Immature natural killer cell (primary cell): ENCODE results near the gene CYP27B1. TPM values are rescaled to one million over a fixed set of nuclear protein-coding genes. Genes with fewer than 3 reads are reported as not detected.
"Not testable (repeated sequence)": the region's sequence is repeated elsewhere in the genome, so short reads cannot be mapped to it uniquely, and the experiment has no call there.

Experiments used
- DNase-seq, 3 donors: peaks; one replicate each; pipeline ENCODE4 v3.0.0; 2022; ENCODE audit warnings: mixed read lengths in 1 of 3
- H3K27ac Mint-ChIP-seq, 6 donors: one replicate each; pipeline ENCODE4 v1.8.0; 2020; ENCODE audit warnings: mixed read lengths in 6 of 6, mild to moderate bottlenecking in 5 of 6, inconsistent platforms in 4 of 6, moderate library complexity in 3 of 6
- H3K27me3 Mint-ChIP-seq, 3 donors: one replicate each; pipeline ENCODE4 v1.8.0; 2020 to 2021; ENCODE audit warnings: low read depth in 3 of 3, mild to moderate bottlenecking in 3 of 3, mixed read lengths in 3 of 3, moderate library complexity in 3 of 3, inconsistent platforms in 1 of 3
- H3K36me3 Mint-ChIP-seq, 3 donors: one replicate each; pipeline ENCODE4 v1.8.0; 2020; ENCODE audit warnings: mixed read lengths in 3 of 3, inconsistent platforms in 2 of 3, mild to moderate bottlenecking in 2 of 3
- H3K4me1 Mint-ChIP-seq, 2 donors: one replicate each; pipeline ENCODE4 v1.8.0; 2020; ENCODE audit warnings: inconsistent platforms in 2 of 2, mild to moderate bottlenecking in 2 of 2, mixed read lengths in 2 of 2, moderate library complexity in 1 of 2
- H3K4me3 Mint-ChIP-seq, 5 donors: one replicate each; pipeline ENCODE4 v1.8.0; 2020; ENCODE audit warnings: mild to moderate bottlenecking in 5 of 5, mixed read lengths in 5 of 5, inconsistent platforms in 3 of 5, moderate library complexity in 3 of 5
- H3K9me3 Mint-ChIP-seq, 6 donors: one replicate each; pipeline ENCODE4 v1.8.0; 2020; ENCODE audit warnings: mild to moderate bottlenecking in 6 of 6, mixed read lengths in 6 of 6, inconsistent platforms in 4 of 6, moderate library complexity in 3 of 6
- polyA plus RNA-seq, 3 donors: library from polyadenylated mRNA; unstranded; fragments of 300-500 nt; fragmentation: Illumina TruSeq; gene quantifications; one replicate each; pipeline ENCODE4 v1.2.3, GENCODE V29; 2021

The CYP27B1 gene
- polyA plus RNA-seq, 3 donors from 2014 or later = not detected

DNA sequence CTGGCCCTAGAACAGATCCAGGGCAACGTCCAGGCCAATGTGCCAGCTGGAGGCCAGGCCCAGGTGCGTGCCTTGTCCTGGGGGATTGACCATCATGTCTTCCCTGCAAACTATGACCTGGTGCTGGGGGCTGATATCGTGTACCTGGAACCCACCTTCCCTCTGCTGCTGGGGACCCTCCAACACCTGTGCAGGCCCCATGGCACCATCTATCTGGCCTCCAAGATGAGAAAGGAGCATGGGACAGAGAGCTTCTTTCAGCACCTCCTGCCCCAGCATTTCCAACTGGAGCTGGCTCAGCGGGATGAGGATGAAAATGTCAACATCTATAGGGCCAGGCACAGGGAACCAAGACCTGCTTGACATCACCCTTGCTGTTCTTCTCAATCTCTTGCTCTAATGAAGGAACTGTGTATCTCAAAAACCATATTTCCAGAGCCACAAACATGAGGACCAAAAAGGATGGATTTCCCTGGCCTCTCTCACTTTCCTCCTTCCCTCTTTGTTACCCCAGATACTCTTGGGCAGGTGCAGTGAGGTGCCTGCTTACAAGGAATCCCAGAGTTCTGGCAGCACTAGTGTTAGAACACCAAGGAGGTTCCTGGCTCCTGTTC is 13.5 kb upstream of the CYP27B1 start:
- peaks cover 9 to 21% (median 12%) of the 10 kb centered on the region in 3 donors for H3K27me3 Mint-ChIP-seq

DNA sequence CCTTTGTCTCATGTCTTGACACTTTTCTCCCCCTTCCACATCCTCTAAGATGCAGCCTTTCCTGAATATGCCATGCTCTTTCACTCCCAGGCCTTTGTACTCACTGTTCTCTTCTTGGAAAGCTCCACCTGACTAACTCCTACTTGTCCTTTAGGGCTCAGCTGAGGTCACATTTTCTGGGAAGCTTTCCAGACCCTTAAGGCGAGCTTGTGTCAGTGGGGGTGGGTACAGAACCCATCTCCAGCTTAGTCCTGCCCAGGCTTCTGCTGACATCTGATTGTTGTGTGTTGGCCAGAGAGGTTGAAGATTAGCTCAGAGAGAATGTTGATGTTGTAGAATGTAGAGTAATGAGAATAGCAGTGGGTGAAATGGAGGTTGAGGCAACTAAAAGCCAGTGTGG is 12.9 kb upstream of the CYP27B1 start:
- H3K4me1 Mint-ChIP-seq = peaks cover 27 to 33% of the 10 kb centered on the region in 2 donors
- peaks cover 9 to 21% (median 12%) of the 10 kb centered on the region in 3 donors for H3K27me3 Mint-ChIP-seq
- H3K36me3 Mint-ChIP-seq = peaks cover 0 to 16% (median 2%) of the 10 kb centered on the region in 3 donors

More for the DNA sequence above, 13.5 kb upstream of the CYP27B1 start:
- DNase-seq = no peak
- Mint-ChIP-seq H3K27ac (peak overlapping the region in 3 of 6 donors; percentile 22 to 99 (median 67)), H3K4me1 (peaks cover 27 to 33% of the 10 kb centered on the region in 2 donors), H3K9me3 (no peaks in the 10 kb centered on the region), H3K4me3 (no peak overlapping the region), H3K36me3 (peaks cover 0 to 16% (median 2%) of the 10 kb centered on the region in 3 donors)

DNA sequence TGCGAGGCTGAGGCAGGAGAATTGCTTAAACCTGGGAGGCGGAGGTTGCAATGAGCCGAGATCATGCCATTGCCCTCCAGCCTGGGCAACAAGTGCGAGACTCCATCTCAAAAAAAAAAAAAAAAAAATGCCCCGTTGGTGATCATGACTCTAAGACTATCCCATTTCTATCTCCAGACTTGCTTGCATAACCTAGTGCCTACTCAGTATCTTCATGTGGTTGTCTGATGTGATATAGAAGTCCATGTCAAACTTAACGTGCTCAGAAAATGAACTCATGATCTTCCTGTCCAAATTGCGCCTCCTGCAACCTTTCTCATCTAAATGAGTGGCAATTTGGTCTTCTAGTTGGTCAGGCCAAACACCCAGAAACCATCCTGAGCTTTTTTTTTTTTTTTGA is 11.0 kb upstream of the CYP27B1 start:
- H3K27me3 Mint-ChIP-seq = peaks cover 5 to 14% (median 9%) of the 10 kb centered on the region in 3 donors
- H3K4me3 Mint-ChIP-seq = no peak overlapping the region
- H3K9me3 Mint-ChIP-seq = no peaks in the 10 kb centered on the region
- no peak overlapping the region for H3K27ac Mint-ChIP-seq
- no peak for DNase-seq
- peaks cover 0 to 16% (median 2%) of the 10 kb centered on the region in 3 donors for H3K36me3 Mint-ChIP-seq
- H3K4me1 Mint-ChIP-seq = peaks cover 18 to 22% of the 10 kb centered on the region in 2 donors

More for the DNA sequence above, 12.9 kb upstream of the CYP27B1 start:
- no peak overlapping the region for H3K27ac Mint-ChIP-seq
- no peak for DNase-seq
- no peak overlapping the region for H3K4me3 Mint-ChIP-seq
- H3K9me3 Mint-ChIP-seq = no peaks in the 10 kb centered on the region

DNA sequence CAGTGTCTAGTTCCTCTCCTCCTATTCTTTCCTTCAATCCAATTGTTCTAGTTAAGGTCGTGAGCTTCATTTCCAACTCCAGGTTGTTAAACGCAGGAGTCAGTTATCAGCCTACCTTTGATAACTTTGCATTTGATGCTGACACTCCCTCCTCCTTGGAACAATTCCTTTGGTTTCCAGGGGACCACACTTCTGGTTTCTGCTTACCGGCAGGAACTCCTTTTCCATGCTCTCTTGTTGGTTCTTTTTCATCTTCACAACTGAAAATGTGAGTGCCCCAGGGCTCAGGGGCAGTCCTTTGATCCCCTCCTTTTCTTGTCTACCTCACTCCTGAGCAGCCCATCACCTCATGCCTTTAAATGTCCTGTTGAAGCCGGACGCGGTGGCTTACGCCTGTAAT is 10.5 kb upstream of the CYP27B1 start:
- Mint-ChIP-seq H3K4me3 (no peak overlapping the region), H3K27me3 (peaks cover 0 to 8% (median 4%) of the 10 kb centered on the region in 3 donors), H3K9me3 (no peaks in the 10 kb centered on the region), H3K36me3 (peaks cover 0 to 16% (median 2%) of the 10 kb centered on the region in 3 donors), H3K4me1 (peaks cover 15 to 19% of the 10 kb centered on the region in 2 donors), H3K27ac (peak overlapping the region in 1 of 6 donors; percentile 54)
- DNase-seq = no peak

DNA sequence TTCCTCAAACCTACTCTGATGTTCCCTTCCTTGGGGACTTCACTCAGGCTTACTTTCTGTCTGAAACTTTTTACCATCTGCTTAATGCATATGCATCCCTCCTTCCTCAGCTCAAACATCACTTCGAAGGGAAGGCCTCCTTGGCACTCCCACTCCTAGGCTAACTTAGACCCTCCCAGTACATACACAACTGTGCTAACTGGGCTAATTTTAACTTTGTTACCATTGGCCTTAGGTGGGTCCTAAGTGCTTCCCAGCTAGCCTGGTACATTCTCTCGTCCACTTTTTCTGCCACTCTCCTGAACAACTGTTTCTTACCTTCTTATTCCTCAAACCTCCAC is 9.3 kb upstream of the CYP27B1 start:
- Mint-ChIP-seq H3K36me3 (peaks cover 0 to 16% (median 2%) of the 10 kb centered on the region in 3 donors), H3K9me3 (no peaks in the 10 kb centered on the region), H3K4me1 (peaks cover 11 to 17% of the 10 kb centered on the region in 2 donors), H3K27ac (peak overlapping the region in 1 of 6 donors; percentile 56), H3K4me3 (peak overlapping the region in 1 of 5 donors; percentile 16), H3K27me3 (peaks cover 5 to 8% (median 6%) of the 10 kb centered on the region in 3 donors)
- no peak for DNase-seq

DNA sequence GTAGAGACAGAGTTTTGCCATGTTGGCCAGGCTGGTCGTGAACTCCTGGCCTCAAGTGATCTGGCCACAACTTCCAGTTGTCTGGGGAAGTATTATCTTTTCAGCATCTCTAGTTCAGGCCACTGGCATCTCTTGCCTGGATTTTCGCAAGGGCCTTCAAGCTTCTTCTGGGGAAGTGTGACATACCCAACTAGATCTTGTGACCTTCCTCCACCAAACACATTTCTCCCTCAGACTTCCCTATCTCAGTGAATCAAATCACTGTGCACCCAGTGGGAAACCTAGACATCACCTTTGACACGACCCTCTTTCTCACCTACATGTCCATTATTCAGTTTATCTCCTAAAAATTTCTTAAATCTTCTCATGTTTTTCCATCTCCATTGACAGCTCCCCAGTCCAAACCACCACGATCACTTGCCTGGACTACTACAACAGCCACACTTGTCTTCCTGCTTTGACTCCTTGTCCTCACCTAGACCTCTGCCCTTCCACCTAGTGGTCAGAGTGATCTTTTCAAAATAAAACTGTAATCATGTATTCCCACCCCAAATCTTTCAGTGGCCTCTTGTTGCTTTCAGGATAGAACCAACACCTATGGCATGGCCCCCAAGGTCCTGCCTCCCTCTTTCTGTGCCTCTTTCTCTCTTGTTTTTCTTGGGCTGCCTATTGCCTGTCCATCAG is 8.8 kb upstream of the CYP27B1 start:
- Mint-ChIP-seq H3K4me3 (peak overlapping the region in 1 of 5 donors; percentile 7), H3K27me3 (peaks cover 5 to 8% (median 6%) of the 10 kb centered on the region in 3 donors), H3K36me3 (peaks cover 0 to 16% (median 2%) of the 10 kb centered on the region in 3 donors), H3K9me3 (no peaks in the 10 kb centered on the region), H3K4me1 (peaks cover 11 to 17% of the 10 kb centered on the region in 2 donors), H3K27ac (peak overlapping the region in 2 of 6 donors; percentile 13 to 14)
- no peak for DNase-seq

DNA sequence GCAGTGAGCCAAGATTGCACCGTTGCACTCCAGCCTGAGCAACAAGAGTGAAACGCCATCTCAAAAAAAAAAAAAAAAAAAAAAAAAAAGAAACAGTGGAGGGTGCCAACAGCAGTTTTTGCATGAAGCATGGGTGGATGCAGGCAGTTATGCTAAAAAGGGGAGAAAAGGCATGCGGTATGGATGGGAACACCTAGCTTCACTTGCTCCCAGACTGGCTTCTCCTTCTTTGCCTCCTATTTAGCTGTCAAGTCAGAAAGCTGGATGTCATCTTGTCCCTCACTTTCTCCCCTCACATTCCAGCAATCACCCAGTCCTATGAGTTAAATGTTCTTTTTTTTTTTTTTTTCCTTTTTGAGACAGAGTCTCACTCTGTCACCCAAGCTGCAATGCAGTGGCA is 8.2 kb upstream of the CYP27B1 start:
- H3K4me1 Mint-ChIP-seq = peaks cover 11 to 19% of the 10 kb centered on the region in 2 donors
- no peaks in the 10 kb centered on the region for H3K9me3 Mint-ChIP-seq
- no peak overlapping the region for H3K27ac Mint-ChIP-seq
- peaks cover 0 to 18% (median 2%) of the 10 kb centered on the region in 3 donors for H3K36me3 Mint-ChIP-seq
- peak overlapping the region in 1 of 5 donors; percentile 18 for H3K4me3 Mint-ChIP-seq
- peaks cover 5 to 8% (median 6%) of the 10 kb centered on the region in 3 donors for H3K27me3 Mint-ChIP-seq
- no peak for DNase-seq

DNA sequence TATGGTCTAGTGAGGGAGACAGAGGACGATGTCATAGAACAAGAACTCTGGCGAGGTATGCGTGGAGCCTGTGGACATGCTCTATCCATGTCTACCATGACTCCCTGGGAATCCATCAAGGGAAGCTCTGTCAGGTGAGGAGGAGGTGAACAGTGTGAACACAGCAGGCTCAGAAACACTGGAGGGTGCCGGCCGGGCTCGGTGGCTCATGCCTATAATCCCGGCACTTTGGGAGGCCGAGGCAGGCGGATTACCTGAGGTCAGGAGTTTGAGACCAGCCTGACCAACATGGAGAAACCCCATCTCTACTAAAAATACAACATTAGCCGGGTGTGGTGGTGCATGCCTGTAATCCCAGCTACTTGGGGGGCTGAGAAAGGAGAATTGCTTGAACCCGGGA is 7.8 kb upstream of the CYP27B1 start:
- H3K4me3 Mint-ChIP-seq = peak overlapping the region in 1 of 5 donors; percentile 3
- not testable (repeated sequence) for H3K9me3 Mint-ChIP-seq, DNase-seq, H3K27ac Mint-ChIP-seq, H3K27me3 Mint-ChIP-seq
- H3K4me1 Mint-ChIP-seq = peaks cover 11 to 23% of the 10 kb centered on the region in 2 donors
- peaks cover 0 to 22% (median 2%) of the 10 kb centered on the region in 3 donors for H3K36me3 Mint-ChIP-seq

DNA sequence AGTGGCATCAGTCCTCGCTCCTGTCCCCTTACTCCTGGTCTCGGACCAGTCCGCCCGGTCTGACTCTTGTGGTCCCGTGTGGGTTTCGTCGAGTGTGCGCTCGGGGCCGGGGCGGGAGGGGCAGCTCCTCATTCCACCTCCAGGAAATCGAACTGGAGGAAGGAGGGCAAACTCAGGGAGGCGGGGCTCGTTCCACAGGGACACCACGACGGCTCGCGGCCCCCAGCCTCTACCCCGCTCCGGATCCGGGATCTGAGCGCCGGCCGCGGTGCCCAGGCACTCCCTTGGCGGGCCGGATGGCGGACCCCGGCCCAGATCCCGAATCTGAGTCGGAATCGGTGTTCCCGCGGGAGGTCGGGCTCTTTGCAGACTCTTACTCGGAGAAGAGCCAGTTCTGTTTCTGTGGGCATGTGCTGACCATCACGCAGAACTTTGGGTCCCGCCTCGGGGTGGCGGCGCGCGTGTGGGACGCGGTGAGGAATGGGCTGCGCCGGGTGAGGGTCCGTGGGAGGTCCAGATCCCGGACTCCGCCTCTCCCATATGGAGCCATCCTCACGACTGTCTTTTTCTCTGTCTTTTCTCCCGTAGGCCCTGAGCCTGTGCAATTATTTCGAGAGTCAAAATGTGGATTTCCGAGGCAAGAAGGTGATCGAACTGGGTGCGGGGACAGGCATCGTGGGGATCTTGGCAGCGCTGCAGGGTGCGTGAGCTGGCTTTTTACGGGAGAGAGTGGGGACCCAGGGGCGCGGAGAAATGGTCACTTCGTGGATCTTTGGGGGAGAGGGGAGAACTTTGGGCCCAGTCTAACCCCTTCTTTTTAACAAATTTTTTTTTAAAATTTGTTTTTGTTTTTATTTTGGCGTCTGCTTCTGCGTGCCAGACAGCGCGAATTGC is 5.8 kb upstream of the CYP27B1 start, which contains the start of gene EEF1AKMT3:
Gene EEF1AKMT3, plus strand, starts transcription at position 186 of the 894 bp plus-strand sequence. Its CDS starts 111 bp downstream, at position 297.
- peaks cover 6 to 16% (median 9%) of the 10 kb centered on the region in 3 donors for H3K36me3 Mint-ChIP-seq
- no peaks in the 10 kb centered on the region for H3K9me3 Mint-ChIP-seq
- peaks cover 11 to 23% of the 10 kb centered on the region in 2 donors for H3K4me1 Mint-ChIP-seq
- peak within 1 kb of the TSS; percentile 92 to 96 (median 92) for H3K27ac Mint-ChIP-seq
- H3K27me3 Mint-ChIP-seq = peaks cover 2 to 11% (median 5%) of the 10 kb centered on the region in 3 donors
- DNase-seq = peak in 1 of 3 donors; percentile 16
- H3K4me3 Mint-ChIP-seq = peak within 1 kb of the TSS; percentile 94 to 99 (median 97)

DNA sequence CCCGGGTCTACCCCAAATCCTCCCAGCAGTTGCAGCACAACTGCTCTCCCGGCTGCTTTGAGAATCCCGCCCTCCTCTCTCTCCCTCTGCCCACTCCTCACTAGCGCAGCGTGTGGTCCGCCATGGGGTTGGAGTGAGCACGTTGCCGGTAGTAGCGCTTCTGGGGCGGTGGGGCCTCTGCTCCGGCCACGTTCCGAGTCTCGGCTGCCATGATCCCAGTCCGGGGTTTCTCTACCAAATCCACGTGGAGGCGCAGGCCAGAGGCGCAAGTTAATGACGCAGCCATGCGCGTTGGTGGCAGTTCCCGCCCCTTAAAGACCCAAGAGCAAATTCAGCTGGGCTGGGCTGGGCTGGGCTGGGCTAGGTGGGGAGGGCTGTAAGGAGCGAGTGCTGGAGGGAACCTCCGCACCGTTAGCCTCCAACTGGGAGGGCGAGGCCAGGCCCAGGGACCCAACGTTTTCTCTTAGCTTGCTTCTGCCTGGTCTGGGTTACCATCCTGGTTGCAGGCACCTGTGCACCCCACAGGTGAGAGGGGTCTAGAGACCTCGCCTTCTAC is 5.1 kb upstream of the CYP27B1 start, which contains the start of gene METTL1:
Gene METTL1, minus strand, starts transcription at position 233 of the 556 bp plus-strand sequence. Its CDS starts 22 bp downstream, at position 211.
- Mint-ChIP-seq H3K4me1 (peaks cover 11 to 23% of the 10 kb centered on the region in 2 donors), H3K36me3 (peaks cover 6 to 12% (median 9%) of the 10 kb centered on the region in 3 donors)

DNA sequence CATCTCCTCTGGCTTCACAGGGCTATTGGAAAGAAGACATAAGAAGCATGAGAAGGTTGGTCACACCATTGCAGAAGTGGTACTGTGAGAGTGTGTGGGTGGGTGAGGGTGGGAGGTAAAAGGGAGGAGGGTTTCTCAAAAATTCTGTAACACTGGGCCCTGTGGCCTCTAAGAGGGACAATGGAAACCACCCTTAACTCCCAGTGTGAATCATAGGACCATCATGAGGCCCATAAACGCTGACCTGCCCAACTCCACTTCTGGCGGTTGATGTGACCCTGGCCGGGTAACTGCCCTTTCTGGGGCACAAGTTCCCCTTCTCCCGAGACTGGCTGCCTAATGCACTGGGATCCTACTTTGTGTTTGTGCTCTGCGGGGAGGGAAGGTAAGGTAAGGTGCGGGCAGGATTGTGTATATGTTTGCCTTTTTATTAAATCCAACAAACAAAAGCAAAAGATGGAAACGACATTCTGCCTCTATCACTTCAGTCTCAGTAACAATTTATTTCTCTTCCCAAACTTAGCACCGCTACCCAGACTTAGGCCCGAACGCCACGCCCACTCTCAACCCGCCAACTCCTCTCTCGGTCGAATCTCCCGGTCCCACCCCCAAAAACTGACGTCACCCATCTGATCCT is 4.5 kb upstream of the CYP27B1 start:
- Mint-ChIP-seq H3K9me3 (no peaks in the 10 kb centered on the region), H3K27me3 (peaks cover 4 to 12% (median 7%) of the 10 kb centered on the region in 3 donors), H3K4me3 (peak overlapping the region; percentile 94 to 99 (median 97)), H3K4me1 (peaks cover 17 to 29% of the 10 kb centered on the region in 2 donors), H3K36me3 (peaks cover 6 to 10% (median 9%) of the 10 kb centered on the region in 3 donors), H3K27ac (peak overlapping the region; percentile 92 to 96 (median 92))
- DNase-seq = no peak

More for the DNA sequence above, 5.1 kb upstream of the CYP27B1 start, which contains the start of gene METTL1:
- H3K27me3 Mint-ChIP-seq = peaks cover 0 to 11% (median 5%) of the 10 kb centered on the region in 3 donors
- peak; percentile 85 to 86 (median 86) for DNase-seq
- H3K27ac Mint-ChIP-seq = peak within 1 kb of the TSS; percentile 92 to 96 (median 92)
- no peaks in the 10 kb centered on the region for H3K9me3 Mint-ChIP-seq
- H3K4me3 Mint-ChIP-seq = peak within 1 kb of the TSS; percentile 94 to 99 (median 97)

DNA sequence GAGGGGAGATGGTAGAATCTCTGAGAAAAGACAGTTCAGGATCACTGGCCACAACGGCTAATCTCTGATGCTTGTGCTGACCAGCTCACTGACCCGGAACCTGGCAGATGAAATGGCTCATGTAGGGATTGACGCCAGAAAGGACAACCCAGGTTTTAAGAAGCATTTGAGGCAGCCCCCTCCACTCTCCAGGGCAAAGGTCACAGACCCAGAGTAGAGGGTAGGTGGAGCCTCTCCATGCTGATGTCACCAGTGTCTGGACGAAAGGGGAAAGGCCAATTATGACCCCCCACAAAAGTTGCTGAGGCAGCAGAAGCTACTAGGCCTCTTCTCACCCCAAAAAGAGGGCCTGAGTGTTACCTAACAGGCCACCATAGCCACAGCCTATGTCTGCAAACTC is 3.9 kb upstream of the CYP27B1 start:
- Mint-ChIP-seq H3K27me3 (peaks cover 7 to 15% (median 8%) of the 10 kb centered on the region in 3 donors), H3K4me3 (peak overlapping the region; percentile 19 to 94 (median 40)), H3K27ac (peak overlapping the region in 2 of 6 donors; percentile 6 to 21), H3K36me3 (peaks cover 6 to 9% (median 7%) of the 10 kb centered on the region in 3 donors), H3K4me1 (peaks cover 23 to 35% of the 10 kb centered on the region in 2 donors), H3K9me3 (no peaks in the 10 kb centered on the region)
- DNase-seq = no peak
